GM21526 (cell line): ENCODE results near the gene ERCC2.

Source experiments
- ATAC-seq: cut with Tn5 transposase; IDR thresholded peaks from one replicate; pipeline ENCODE4 v1.9.1; 2021; ENCODE audit warnings: moderate library complexity; ENCODE audit not compliant: unreplicated experiment, low FRiP score

The ERCC2 gene

DNA sequence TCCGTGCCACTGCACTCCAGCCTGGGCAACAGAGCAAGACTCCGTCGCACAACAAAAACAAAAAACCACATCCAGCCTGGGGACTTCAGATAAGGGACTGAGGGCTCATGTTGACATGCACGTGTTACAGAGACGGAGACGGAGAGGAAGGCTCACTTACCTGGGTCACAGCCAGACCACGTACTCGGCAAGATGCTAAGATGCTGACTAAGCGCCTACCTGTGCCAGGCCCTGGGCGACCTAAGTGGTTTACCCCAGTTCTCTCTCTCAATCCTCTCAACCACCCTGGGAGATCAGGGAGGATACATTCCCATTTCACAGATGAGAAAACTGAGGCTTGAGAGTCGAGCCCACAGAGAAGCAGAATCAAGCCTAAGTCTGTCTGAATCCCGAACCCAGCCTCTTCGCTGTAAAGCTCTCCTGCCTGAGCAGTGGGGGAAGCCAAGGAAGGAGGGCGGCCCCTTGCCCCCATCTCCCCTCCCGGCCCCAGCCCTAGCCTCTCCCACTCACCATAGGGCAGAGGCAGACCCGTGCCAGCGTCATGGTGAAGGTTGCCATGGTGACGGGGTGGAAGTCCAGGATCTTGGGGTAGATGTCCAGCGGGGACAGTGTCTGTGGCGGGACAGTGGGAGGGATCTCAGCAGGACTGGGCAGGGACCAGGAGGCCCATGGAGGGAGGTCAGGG lies 13.5 kb downstream of the ERCC2 start:
- no peak for ATAC-seq

GRCh38 chr19:45355910-45356309 lies 14.5 kb downstream of the ERCC2 start:
- no peak for ATAC-seq

- ATAC-seq = no peak
These were observed 15.0 kb downstream of the ERCC2 start for GRCh38 chr19:45355402-45355801.

- no peak for ATAC-seq
These were observed 16.0 kb downstream of the ERCC2 start for GRCh38 chr19:45354241-45354842.

GRCh38 chr19:45352914-45353796 lies 17.2 kb downstream of the ERCC2 start:
- no peak for ATAC-seq

GRCh38 chr19:45352471-45352870 lies 17.9 kb downstream of the ERCC2 start:
- no peak for ATAC-seq

GRCh38 chr19:45352062-45352461 lies 18.3 kb downstream of the ERCC2 start:
- no peak for ATAC-seq

DNA sequence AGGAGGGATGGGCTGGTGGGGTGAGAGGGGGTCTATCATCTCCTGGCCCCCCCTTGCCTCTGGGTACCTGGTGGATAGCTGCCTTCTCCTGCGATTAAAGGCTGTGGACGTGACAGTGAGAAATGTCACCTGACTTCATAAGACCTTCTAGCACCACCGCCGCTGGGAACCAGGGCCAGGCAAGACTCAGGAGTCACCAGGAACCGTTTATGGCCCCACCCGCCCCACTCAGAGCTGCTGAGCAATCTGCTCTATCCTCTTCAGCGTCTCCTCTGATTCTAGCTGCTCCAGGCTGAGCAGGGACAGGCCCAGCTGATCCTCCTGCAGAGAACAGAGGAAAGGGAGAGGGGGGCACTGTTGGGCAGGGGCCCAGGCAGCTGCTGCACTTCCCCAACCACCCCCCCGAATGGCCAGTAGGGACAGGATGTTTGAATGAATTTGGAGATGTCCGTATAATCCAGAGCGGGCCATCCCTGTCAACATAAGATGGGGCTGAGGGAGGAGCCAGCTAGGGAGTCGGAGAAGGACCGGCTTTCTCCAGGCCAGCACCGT lies 18.9 kb downstream of the ERCC2 start:
- ATAC-seq = no peak

DNA sequence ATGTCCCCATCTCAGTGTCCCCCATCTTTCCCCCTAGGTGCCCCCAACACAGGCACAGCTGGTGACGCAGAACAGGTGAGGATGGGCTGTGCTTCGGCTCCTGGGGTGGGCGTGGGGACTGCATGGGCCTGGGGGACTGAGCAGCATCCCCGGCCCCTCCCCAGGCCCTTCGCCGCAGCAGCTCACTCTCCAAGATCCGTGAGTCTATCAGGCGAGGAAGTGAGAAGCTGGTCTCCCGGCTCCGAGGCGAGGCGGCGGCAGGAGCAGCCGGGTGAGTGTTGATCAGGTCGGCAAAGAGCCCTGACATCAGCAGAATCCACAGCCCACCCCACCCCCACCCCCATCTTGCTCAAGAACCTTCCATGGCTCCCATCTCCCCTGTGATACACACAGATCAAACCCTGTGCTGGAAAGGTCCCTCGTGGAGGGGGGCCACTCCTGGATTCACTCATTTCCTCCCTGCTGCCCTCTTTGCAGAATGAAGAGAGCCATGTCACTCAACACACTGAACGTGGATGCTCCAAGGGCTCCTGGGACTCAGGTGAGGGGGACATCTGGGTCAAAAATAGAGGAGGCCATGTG lies 19.8 kb downstream of the ERCC2 start:
- no peak for ATAC-seq

- no peak for ATAC-seq
These were observed 20.9 kb downstream of the ERCC2 start for GRCh38 chr19:45349430-45349941.

DNA sequence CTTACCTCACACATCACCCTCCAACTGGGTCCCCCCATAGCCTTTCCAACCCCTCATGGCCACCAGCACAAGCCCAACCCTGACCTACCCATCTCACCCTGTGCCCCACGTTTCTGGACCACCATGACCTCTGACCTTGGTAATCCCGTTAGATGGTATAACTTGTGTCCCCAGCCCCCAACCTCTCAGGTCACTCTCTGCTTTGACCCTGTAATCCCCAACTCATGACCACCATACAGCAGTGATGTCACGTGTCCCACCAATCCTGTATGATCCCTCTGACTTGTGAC lies 21.3 kb downstream of the ERCC2 start:
- ATAC-seq = no peak

DNA sequence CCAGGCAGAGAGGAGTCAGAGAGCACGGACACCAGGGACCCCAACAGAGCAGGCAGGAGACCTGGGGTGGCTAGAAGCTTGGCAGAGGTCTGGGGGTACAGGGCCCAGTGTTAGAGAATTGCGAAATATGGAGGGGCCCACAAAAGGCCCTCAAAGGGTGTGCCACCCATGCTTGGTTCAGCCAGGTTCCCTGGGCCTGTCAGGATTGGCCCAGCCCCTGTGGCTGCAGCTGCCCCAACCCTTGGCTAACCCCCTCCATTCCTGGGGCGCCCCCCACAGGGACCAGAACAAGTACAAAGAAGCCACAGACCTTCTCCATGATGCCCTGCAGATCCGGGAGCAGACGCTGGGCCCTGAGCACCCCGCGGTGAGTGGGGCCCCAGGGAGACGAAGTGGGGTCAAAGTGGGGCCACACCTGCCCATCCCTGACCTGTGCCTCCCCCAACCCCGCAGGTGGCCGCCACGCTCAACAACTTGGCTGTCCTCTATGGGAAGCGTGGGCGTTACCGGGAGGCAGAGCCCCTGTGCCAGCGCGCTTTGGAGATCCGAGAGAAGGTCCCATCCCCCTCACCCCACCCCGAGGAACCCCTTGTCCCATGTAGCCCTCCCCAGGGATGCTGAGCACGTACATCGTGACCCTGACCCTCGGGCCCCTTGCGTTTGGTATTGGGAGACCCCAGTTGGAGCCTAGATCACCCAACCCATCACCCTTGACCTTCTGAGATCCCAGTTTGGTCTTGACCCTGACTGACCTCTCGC lies 21.8 kb downstream of the ERCC2 start:
- ATAC-seq = no peak

- ATAC-seq = no peak
These were observed 22.6 kb downstream of the ERCC2 start for GRCh38 chr19:45347570-45348366.

GRCh38 chr19:45346449-45346848 lies 23.9 kb downstream of the ERCC2 start:
- ATAC-seq = no peak

DNA sequence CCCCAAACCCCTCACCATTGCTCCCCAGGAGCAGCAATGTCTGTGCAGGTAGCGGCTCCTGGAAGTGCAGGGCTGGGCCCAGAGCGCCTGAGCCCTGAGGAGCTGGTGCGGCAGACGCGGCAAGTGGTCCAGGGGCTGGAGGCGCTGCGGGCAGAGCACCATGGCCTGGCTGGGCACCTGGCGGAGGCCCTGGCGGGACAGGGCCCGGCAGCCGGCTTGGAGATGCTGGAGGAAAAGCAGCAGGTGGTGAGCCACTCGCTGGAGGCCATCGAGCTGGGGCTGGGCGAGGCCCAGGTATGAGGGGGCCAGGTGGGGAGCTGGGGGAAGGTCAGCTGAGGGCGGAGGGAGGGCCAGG lies 24.9 kb downstream of the ERCC2 start:
- ATAC-seq = no peak

DNA sequence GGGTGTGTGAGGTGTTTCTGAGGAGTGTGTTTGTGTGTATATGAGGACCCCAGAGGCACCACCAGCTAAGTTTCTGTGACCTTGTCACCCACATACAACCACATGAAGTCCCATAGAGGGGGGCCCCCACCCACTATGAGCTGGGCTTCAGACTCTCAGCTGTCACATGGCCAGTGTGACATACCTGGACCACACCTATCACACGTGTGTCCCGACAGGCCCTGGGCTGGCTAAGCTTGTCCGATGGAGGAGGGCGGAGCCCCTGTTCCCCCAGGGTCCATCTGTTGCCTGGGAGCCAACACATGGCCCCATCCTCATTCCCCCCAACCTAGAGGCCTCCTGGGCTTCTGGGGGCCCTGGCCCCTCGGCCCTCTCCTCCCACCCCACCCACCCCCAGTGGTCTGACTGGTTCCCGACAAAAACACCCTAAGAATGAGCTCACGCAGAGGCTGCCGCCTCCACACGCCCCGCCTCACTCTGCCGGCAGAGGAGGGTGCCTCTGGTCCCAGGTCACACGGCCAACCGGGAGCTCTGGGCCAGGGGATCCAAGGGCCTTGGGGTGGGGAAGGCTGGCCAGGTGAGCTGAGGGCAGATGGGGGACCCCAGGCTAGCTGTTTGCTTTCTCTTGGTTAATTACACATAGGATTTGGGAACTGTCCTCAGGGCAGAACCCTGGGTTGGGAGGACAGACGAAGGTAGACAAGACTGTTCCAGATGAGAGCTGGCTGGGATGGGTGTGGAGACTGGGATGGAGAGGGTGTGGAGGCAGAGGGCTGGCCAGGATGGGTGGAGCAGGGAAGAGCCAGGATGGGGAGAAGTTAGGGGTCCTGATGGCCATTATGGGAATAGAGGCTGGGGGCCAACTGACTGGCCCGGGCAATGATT lies 25.5 kb downstream of the ERCC2 start:
- ATAC-seq = no peak

DNA sequence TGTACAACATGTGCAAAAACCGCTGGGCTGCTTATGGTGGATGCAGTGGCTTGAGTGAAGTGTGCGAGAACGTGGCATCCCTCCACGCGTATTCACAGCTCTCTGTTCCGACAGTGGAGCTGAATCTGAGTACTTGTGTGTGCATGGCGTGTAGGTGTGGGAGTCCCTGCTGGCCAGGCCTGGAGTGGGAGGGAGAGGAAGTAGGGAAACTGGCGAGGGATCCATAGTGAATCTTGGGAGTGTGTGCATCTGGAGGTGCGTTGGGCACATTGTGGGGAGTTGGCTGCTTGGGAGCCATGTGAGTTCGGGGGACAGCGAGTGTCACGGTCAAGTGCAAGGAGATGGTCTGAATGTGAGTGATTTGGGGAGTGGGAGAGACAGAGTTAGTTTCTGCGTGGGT lies 27.5 kb downstream of the ERCC2 start:
- ATAC-seq = no peak

DNA sequence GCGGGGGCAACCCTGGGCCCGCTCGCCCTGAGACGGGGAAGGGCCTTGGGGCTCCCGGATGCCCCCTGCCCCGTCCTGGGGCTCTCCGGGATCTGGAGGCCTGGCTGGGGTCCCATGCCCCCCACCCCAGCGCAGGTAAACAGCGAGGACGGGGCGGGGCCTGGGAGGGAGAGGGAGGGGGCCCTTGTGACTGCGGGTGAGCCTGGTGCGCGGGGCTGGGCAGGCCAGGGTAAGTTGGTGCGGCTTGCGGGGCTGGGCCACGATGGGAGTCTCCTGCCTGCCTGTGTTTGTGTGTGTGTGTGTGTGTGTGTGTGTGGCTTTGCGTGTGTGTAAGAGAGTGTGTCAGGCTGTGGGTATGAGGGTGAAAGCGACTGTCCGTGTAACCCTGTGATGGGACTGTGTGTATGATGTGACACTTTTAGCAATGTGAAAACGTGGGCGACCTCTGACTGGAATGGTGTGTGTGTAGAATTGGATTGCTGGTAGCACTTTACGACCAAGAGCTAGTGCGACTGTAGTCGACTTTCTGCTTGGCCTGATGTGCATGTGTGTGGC lies 29.4 kb downstream of the ERCC2 start:
- no peak for ATAC-seq
